K562 (cell line): ENCODE data around the gene AIG1. TPM values are rescaled to one million over a fixed set of nuclear protein-coding genes. Genes with fewer than 3 reads are reported as not detected.

ENCODE experiments used
- ATAC-seq: fragments of 200-7000 bp; cut with Tn5 transposase; 3 replicates; pipeline ENCODE4 v1.9.1; 2020; ENCODE audit warnings: moderate library complexity
- BruUV-seq: library from RNA; stranded (reverse); fragments of 400-500 nt; replicated peaks from 2 replicates; lab custom pipeline; 2021; lab: Mats Ljungman, UMichigan
- CTCF ChIA-PET: fragments of 300-600 bp; formaldehyde crosslinking; extraction: SDS; loops from one replicate; lab custom pipeline; 2021; ENCODE audit warnings: low intra/inter-chr PET ratio; lab: Yijun Ruan, JAX
- POLR2A ChIA-PET: fragments of 300-600, 350-650 bp; sonication (Branson Sonifier 250); formaldehyde crosslinking; extraction: SDS; loops from one replicate; lab custom pipeline; 2021; ENCODE audit warnings: antibody characterized with exemption, inconsistent platforms; lab: Yijun Ruan, JAX
- DNase-seq, 4 experiments: peaks; one replicate each; pipeline versions ENCODE4 v3.0.0 to v3.0.0-alpha.2; 2011 to 2018; ENCODE audit warnings: low spot score in 3 of 4, mixed read lengths in 3 of 4; ENCODE audit errors: extremely low read depth in 1 of 4
- FAIRE-seq: peaks from 2 replicates; lab custom pipeline; 2011; peaks lifted over from hg19 to GRCh38; lab: Jason Lieb, UNC
- H2AFZ ChIP-seq: 2 replicates; pipeline ENCODE4 v1.6.0; 2011; ENCODE audit warnings: low read depth, low read length, control low read depth, inconsistent platforms
- H3K27ac ChIP-seq: fragments of 200-600 bp; 3 replicates; pipeline ENCODE4 v1.8.0; 2011; ENCODE audit warnings: low read depth, mild to moderate bottlenecking, control low read depth, inconsistent platforms, low read length, moderate library complexity, mixed read lengths; ENCODE audit errors: extremely low read depth
- H3K27me3 ChIP-seq, 2 experiments: fragments of 300-600 bp in 1 of 2; 2 replicates in 1 of 2; 3 replicates in 1 of 2; pipeline versions ENCODE4 v1.6.0 to v1.8.0; 2011; ENCODE audit warnings: inconsistent platforms in 2 of 2, low read length in 2 of 2, mild to moderate bottlenecking in 1 of 2, mixed read lengths in 1 of 2, moderate library complexity in 1 of 2; ENCODE audit not compliant: control insufficient read depth in 2 of 2, insufficient read depth in 2 of 2
- H3K36me3 ChIP-seq: fragments of 300-600 bp; 3 replicates; pipeline ENCODE4 v1.8.0; 2011; ENCODE audit warnings: mild to moderate bottlenecking, low read length, inconsistent platforms; ENCODE audit not compliant: control insufficient read depth, insufficient read depth
- H3K4me1 ChIP-seq, 2 experiments: fragments of 200-600 bp in 1 of 2; replicated peaks in 1 of 2; 2 replicates in 1 of 2; 3 replicates in 1 of 2; pipeline versions ENCODE4 v1.5.1 to v1.8.0; 2011; ENCODE audit warnings: inconsistent platforms in 2 of 2, low read length in 2 of 2, mild to moderate bottlenecking in 1 of 2, mixed read lengths in 1 of 2, moderate library complexity in 1 of 2; ENCODE audit not compliant: control insufficient read depth in 2 of 2, insufficient read depth in 2 of 2
- H3K4me2 ChIP-seq: 2 replicates; pipeline ENCODE4 v1.6.1; 2011; ENCODE audit warnings: low read length, control low read depth, inconsistent platforms, mixed read lengths; ENCODE audit not compliant: insufficient read depth
- H3K4me3 ChIP-seq: fragments of 200-600 bp; sonication (generic), shearing (Covaris generic); 2 replicates; pipeline ENCODE4 v1.5.1; 2016; ENCODE audit warnings: control low read depth, inconsistent platforms
- H3K79me2 ChIP-seq: fragments of 200-600 bp; 3 replicates; pipeline ENCODE4 v1.8.0; 2011; ENCODE audit warnings: low read length, inconsistent platforms; ENCODE audit not compliant: control insufficient read depth, insufficient read depth
- H3K9ac ChIP-seq, 2 experiments: 2 replicates each; pipeline versions ENCODE4 v1.6.0 to v1.6.1; 2011; ENCODE audit warnings: low read depth in 2 of 2, low read length in 2 of 2, control low read depth in 1 of 2, inconsistent platforms in 1 of 2, mild to moderate bottlenecking in 1 of 2, mixed read lengths in 1 of 2; ENCODE audit not compliant: insufficient read depth in 1 of 2
- H3K9me1 ChIP-seq: one replicate; pipeline ENCODE4 v1.6.0; 2011; ENCODE audit warnings: inconsistent platforms, mild to moderate bottlenecking, low read length, moderate library complexity; ENCODE audit not compliant: control insufficient read depth, insufficient read depth
- H3K9me3 ChIP-seq: replicated peaks from 2 replicates; pipeline ENCODE4 v1.5.1; 2011; ENCODE audit warnings: low read depth, low read length, inconsistent platforms; ENCODE audit not compliant: control insufficient read depth, insufficient read depth
- H4K20me1 ChIP-seq: replicated peaks from 2 replicates; pipeline ENCODE4 v1.6.1; 2011; ENCODE audit warnings: low read length, inconsistent platforms, mixed read lengths; ENCODE audit not compliant: control insufficient read depth, insufficient read depth
- CBX8 ChIP-seq: fragments of 200-600 bp; sonication (generic); IDR thresholded peaks from 2 replicates; pipeline ENCODE4 v1.6.1; 2012; ENCODE audit warnings: borderline replicate concordance, mixed run types, low read depth, mild to moderate bottlenecking, moderate library complexity, mixed read lengths, low read length, control low read depth, inconsistent platforms; ENCODE audit not compliant: poor library complexity, severe bottlenecking; ENCODE audit errors: extremely low read depth
- DMBX1 ChIP-seq: fragments of 250-450 bp; sonication (Bioruptor Pico); IDR thresholded peaks from 2 replicates; pipeline ENCODE4 v1.8.0; 2022; ENCODE audit warnings: inconsistent platforms, mild to moderate bottlenecking, moderate library complexity, borderline replicate concordance
- GABPB2 ChIP-seq: fragments of 250-450 bp; sonication (Bioruptor Pico); conservative IDR thresholded peaks from 2 replicates; pipeline ENCODE4 v1.5.1; 2021; ENCODE audit warnings: mild to moderate bottlenecking
- HNRNPLL ChIP-seq: fragments of 200-400 bp; formaldehyde crosslinking; IDR thresholded peaks from 2 replicates; pipeline ENCODE4 v1.6.1; 2017; ENCODE audit warnings: low read length, low read depth, mild to moderate bottlenecking; ENCODE audit not compliant: poor library complexity, severe bottlenecking
- MEF2D ChIP-seq: conservative IDR thresholded peaks from 2 replicates; pipeline ENCODE4 v1.6.1; 2016; ENCODE audit warnings: low read depth, missing genetic modification characterization, missing compliant biosample characterization
- PHTF2 ChIP-seq: fragments of 250-450 bp; sonication (Bioruptor Pico); IDR thresholded peaks from 2 replicates; pipeline ENCODE4 v1.5.0; 2021; ENCODE audit warnings: mild to moderate bottlenecking
- ZNF282 ChIP-seq: sonication (generic); formaldehyde crosslinking; IDR thresholded peaks from 2 replicates; pipeline ENCODE4 v1.8.1; 2023; ENCODE audit warnings: missing genetic modification reagents
- ZSCAN32 ChIP-seq: fragments of 450-650 bp; formaldehyde crosslinking; IDR thresholded peaks from 2 replicates; pipeline ENCODE4 v1.4.0; 2020; ENCODE audit warnings: mild to moderate bottlenecking, moderate library complexity
- WGBS: fragments of 100-300 bp; shearing (Covaris generic); methylation state at CpG from one replicate; pipeline ENCODE4 v1.1.6; 2016; ENCODE audit warnings: low coverage, mixed read lengths; ENCODE audit not compliant: insufficient coverage; ENCODE audit errors: missing lambda C conversion rate; 5-methylcytosine and 5-hydroxymethylcytosine counted together
- in situ Hi-C: fragments of 300-500 bp; cut with MboI; formaldehyde crosslinking; loops from 4 replicates; pipeline ENCODE4 v1.15.0; 2018; ENCODE audit warnings: inconsistent platforms, mixed read lengths
- intact Hi-C: fragments of 100-400 bp; cut with micrococcal nuclease; formaldehyde crosslinking; loops from 2 replicates; pipeline ENCODE4 v1.14.2; 2022
- polyA plus RNA-seq, 8 experiments: library from polyadenylated mRNA; depleted of rRNA in 4 of 8; stranded (reverse) in 5 of 8; unstranded in 3 of 8; fragments of >200 nt; fragmentation: Nextera tagmentation in 2 of 8; fragmentation: Illumina TruSeq in 1 of 8; extraction: Ambion mirVana in 2 of 8; extraction: Trizol in 1 of 8; gene quantifications; 2 replicates each; pipeline versions ENCODE4 v1.2.1 to v1.2.3, GENCODE V29; 2011 to 2014; ENCODE audit warnings: inconsistent platforms in 1 of 8, missing spikeins in 1 of 8
- total RNA-seq, 7 experiments: library from RNA; depleted of rRNA in 6 of 7; stranded (reverse); fragments of >200 nt in 6 of 7; fragmentation: Illumina TruSeq in 2 of 7; extraction: Trizol in 2 of 7; gene quantifications; 2 replicates each; pipeline versions ENCODE4 v1.2.1 to v1.2.3, GENCODE V29; 2011 to 2021; ENCODE audit warnings: low replicate concordance in 1 of 7

AIG1 gene
- total and polyA plus RNA-seq, 9 of the 15 experiments (the other 6 are each of a cell fraction or from before 2014, with no cell fraction given): 74.8 to 333 (median 127) TPM

GRCh38 chr6:143205991-143206390, 145.3 kb downstream of the AIG1 start:
- Histone ChIP-seq H3K27ac (no peak overlapping the region), H2AFZ (no peak overlapping the region), H3K9ac (no peak overlapping the region), H3K9me1 (no peaks in the 10 kb centered on the region), H3K4me1 (peaks cover 0 to 7% of the 10 kb centered on the region in 2 experiments; a peak in 1 of 5 replicates), H3K27me3 (no peaks in the 10 kb centered on the region), H3K36me3 (peaks cover 91% of the 10 kb centered on the region), H3K4me3 (no peak overlapping the region), H4K20me1 (no peaks in the 10 kb centered on the region), H3K4me2 (no peak overlapping the region), H3K79me2 (0 out of 3 replicates have a peak, but pooled peaks cover 4% of the 10 kb centered on the region)
- intact Hi-C loops: no loop called here
- BruUV-seq: no TSS peak
- ChIA-PET CTCF (no interaction called here), POLR2A (no interaction called here)
- WGBS: 79% methylated on average over 2 of the region's 2 CpGs
- no peak for ATAC-seq
- no peak for DNase-seq
- no peak for FAIRE-seq
- TF ChIP-seq MEF2D (no peak), CBX8 (no peak), ZNF282 (no peak), ZSCAN32 (CRISPR knock-in tag) (no peak), GABPB2 (CRISPR knock-in tag) (no peak), DMBX1 (CRISPR knock-in tag) (no peak), HNRNPLL (no peak), PHTF2 (CRISPR knock-in tag) (no peak)
- TF ChIP-seq, all 486 proteins: peak for 0
- in situ Hi-C loops: no loop called here
- no peaks in the 10 kb centered on the region for H3K9me3 ChIP-seq
